ENCODE results near the gene ATP7B.

GRCh38 chr13:51931606-51932005 lies 79.6 kb downstream of the ATP7B start:
- no peak for TF ChIP-seq USF1 (IDR thresholded peaks at IDR 0.05)
- no peak for TF ChIP-seq REST (IDR thresholded peaks at IDR 0.05; ENCODE audit: low read depth)
- TF ChIP-seq TAF1 (IDR thresholded peaks at IDR 0.05; ENCODE audit: low read depth), result no peak
- TF ChIP-seq CREB1 (IDR thresholded peaks at IDR 0.05; ENCODE audit: low read depth), result no peak
- TF ChIP-seq EP300 (IDR thresholded peaks at IDR 0.05; ENCODE audit: borderline replicate concordance), result no peak
- no peak for TF ChIP-seq ZBTB7A (IDR thresholded peaks at IDR 0.05; ENCODE audit: low read depth)
- TF ChIP-seq MAX (IDR thresholded peaks at IDR 0.05), result no peak
- no peak for TF ChIP-seq CEBPB (IDR thresholded peaks at IDR 0.05)
